Measurements from ENCODE around the gene FGF6. TPM values are rescaled to one million over a fixed set of nuclear protein-coding genes. Genes with fewer than 3 reads are reported as not detected.
"Not testable (repeated sequence)": the region's sequence is repeated elsewhere in the genome, so short reads cannot be mapped to it uniquely, and the experiment has no call there.

The FGF6 gene
- total RNA-seq, 2 experiments from 2014 or later = not detected

DNA sequence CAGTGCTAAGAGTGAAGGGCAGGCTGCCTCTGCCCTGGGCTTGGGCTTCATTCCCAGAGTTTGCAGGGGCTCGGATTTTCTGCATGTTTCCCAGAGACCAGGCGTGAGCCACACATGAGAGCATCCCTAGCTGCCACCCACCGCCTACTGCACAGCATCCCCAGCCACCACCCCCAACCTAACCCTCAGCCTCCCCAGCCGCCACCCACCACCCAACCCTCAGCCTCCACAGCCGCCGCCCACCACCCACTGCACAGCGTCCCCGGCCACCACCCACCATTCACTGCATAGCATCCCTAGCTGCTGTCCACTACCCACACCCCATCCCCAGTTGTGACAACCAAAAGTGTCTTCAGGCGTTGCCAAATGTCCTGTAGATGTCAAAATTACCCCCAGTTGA is 22.6 kb downstream of the FGF6 start:
- ChIA-PET POLR2A (no interaction called here), CTCF (interaction anchor here (0.6 to 1.3 kb wide), 5 partner anchors 9 to 335 kb away, joined by 3 read pairs; no protein-coding TSS in a partner anchor)

DNA sequence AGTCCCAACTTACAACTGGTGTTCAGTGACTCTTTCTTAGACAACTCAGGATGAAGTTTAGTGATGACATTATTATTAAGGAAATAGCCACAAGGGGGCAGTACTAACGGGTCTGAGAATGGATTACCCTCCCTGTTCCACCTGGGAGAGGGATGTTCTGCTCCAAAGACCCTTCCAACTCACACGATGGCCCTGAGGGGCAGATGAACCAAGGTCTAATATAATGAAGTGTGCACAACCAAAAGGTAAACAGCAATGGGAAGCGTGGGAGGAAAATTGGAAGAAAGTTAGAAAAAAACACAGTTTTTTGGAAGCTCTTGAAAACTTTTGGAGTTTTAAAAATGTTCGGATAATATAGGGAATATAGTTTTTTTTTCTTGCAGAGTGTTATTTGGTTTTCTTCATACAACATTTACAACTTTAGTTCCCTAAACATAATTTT is 24.0 kb downstream of the FGF6 start:
- POLR2A ChIA-PET = interaction anchor here (0.6 kb wide), 1 partner anchor 275 kb away, joined by 3 read pairs; no protein-coding TSS in a partner anchor

DNA sequence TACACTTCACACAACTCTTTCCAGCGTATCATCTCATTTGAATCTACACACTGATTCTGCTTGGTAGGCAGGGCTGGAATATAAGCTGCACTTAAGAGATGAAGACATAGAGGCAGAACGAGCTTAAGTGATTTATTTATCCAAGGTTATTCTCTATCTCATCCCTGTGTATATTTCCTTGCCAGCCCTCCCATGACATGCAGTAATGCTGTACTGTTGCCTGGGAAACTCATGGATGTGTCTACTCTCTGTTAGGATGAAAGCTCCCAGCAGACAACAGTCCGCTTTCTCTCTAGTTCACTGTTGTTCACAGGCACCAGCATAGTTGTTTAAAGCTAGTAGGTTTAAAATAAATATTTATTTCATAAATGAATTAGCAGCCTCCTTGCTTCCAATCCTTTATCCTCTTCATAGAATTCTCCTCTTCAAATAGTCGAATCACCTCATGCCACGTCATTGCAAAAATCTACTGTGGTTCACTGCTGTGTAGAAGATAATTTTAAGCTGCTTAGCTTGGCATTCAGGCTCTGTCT is 25.4 kb downstream of the FGF6 start:
- CTCF ChIA-PET = interaction anchor here (0.9 to 1.2 kb wide), 4 partner anchors 98 to 534 kb away, joined by 3 to 4 read pairs (median 4); no protein-coding TSS in a partner anchor
- POLR2A ChIA-PET = no interaction called here

More for the DNA sequence above, 24.0 kb downstream of the FGF6 start:
- CTCF ChIA-PET = interaction anchor here (0.6 to 1.2 kb wide), 5 partner anchors 10 to 127 kb away, joined by 3 to 4 read pairs (median 3); no protein-coding TSS in a partner anchor

DNA sequence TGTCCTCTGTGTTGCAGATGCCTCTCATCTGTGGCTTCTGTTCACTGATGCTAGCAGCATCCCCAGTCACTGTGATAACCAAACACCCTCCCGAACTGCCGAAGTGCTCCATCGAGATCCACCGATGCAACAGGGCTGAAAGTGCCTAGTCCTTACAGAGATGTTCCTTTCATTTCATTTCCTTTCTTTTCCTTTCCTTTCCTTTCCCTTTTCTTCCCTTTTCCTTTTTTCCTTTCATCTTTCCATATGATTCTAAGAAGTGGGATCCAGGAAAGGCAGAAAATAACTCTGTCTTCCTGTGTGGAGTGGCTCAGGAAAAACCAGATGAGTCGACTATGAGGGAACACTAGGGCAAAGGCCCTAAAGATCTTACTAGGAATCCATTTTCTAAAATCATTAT is 26.7 kb downstream of the FGF6 start:
- POLR2A ChIA-PET = no interaction called here
- CTCF ChIA-PET = no interaction called here

DNA sequence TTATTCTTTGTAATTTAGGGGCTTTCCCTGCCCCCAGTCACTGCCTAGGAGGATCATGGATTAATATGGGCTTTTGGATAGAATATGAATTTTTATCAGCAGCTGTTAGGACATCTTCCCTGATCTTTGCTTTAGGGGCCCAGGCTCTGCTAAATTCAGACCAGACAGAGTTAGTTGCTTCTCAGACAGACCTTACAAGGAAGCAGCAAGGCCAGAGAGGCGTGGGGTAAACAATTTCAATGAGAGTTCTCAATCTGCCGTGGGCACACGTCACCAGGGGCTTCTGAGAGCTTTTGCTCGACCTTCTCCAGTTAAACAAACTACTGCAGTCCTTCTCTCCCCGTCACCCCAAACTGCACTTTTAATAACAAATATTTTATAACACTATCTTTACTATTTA is 27.7 kb downstream of the FGF6 start:
- CTCF ChIA-PET = no interaction called here
- POLR2A ChIA-PET = no interaction called here

DNA sequence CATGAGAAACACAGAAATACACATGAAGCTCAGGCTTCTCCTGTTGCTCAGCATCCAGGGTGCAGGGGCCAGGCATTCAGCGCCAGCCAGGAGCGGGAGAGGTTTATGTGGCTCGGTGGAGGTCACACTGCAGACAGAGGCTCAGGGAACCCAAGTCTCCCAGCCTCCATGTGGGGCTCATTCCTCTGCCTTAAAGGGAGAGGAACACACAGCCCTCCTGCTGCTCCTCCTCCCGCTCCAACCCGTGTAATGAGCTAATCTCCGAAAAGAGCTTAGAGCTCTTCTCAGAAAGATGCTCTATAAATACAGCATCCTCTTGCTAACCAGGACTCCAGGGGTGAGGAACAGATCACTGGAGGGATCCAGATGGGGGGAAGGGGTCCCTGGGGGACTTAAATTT is 28.2 kb downstream of the FGF6 start:
- POLR2A ChIA-PET = no interaction called here
- CTCF ChIA-PET = no interaction called here

DNA sequence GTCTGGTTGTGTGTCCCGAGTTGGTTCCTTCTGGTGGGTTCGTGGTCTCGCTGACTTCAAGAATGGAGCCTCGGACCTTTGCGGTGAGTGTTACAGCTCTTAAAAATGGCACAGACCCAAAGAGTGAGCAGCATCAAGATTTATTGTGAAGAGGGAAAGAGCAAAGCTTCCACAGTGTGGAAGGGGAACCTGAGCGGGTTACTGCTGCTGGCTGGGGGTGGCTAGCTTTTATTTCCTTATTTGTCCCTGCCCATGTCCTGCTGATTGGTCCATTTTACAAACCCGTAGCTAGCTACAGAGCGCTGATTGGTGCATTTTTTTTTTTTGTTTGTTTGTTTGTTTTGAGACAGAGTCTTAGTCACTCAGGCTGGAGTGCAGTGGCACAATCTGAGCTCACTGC is 29.3 kb downstream of the FGF6 start:
- CTCF ChIA-PET = no interaction called here
- POLR2A ChIA-PET = no interaction called here

DNA sequence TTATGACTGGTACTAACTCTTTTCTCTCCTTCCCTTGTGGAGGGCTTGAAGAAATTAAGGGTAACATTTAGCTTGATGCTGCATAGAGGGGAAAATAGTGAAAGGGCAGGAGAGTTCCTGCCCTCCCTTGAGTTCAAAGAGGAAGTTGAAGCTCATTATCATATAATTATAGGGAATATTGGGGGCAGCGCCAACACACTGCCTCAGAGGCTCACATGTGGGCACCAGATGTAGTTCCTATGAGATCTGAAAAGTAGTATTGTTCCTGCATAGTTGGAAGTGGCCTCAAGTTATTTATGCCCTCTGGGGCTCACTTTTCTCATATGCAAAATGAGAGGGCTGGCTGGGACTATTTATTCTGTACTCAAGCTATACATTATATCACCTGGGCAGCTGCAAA is 33.1 kb downstream of the FGF6 start:
- ChIA-PET CTCF (no interaction called here), POLR2A (no interaction called here)

DNA sequence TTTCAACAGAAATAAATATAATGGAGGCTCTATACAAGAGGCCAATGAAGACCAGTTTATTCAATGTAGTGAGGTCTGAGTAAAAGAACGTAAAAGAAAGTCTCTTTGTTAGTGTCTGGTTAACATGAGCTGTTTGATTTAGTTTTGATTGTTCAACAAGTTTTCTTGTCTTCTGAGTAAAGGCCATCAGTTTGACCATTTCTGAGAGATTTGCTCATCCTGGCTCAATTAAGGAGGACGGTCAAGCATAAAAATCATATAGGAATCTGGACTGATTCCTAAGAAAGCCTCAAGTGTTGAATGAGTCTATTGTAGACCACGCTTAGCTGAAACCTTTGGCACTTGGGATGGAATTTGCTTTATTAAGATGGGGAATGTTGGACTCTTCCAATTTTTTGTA is 33.6 kb downstream of the FGF6 start:
- POLR2A ChIA-PET = no interaction called here
- CTCF ChIA-PET = interaction anchor here (0.5 kb wide), 1 partner anchor 297 kb away, joined by 3 read pairs; no protein-coding TSS in a partner anchor

DNA sequence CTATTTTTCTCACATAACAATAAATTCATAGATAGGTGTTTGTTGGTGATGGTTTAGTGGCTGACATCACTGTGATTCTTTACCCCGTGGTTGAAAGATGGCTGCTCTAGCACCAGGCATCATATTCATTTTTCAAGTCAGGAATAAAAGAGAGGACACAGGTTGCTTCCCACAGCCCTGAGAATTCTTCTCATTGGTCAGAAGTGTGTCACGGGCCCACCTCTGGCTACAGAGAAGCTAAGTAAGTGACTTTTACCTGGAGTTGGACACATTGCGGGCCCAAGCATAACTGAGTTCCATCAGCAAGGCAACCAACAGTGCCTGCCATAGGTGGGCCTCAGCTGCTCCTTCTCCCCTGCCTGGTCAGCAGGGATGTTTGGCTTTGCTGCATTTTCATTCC is 38.5 kb downstream of the FGF6 start:
- ChIA-PET POLR2A (no interaction called here), CTCF (no interaction called here)

DNA sequence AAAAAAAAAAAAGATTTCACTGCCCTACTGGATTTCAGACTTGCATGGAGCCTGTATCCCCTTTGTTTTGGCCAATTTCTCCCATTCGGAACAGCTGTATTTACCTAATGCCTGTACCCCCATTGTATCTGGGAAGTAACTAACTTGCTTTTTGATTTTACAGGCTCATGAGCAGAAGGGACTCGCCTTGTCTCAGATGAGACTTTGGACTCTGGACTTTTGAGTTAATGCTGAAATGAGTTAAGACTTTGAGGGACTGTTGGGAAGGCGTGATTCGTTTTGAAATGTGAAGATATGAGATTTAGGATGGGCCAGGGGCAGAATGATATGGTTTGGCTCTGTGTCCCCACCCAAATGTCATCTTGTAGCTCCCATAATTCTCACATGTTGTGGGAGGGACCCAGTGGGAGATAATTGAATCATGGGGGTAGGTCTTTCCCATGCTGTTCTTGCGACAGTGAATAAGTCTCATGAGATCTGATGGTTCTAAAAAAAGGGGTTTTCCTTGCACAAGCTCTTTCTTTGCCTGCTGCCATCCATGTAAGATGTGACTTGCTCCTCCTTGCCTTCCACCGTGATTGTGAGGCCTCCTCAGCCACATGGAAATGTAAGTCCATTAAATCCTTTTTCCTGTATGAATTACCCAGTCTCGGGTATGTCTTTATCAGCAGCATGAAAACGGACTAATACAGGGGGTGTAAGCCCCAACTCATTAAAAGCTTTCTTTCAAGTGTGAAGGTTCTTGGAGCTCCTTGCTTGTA is 40.6 kb downstream of the FGF6 start:
- POLR2A ChIA-PET = not testable (repeated sequence)
- CTCF ChIA-PET = interaction anchor here (1.0 kb wide), 1 partner anchor 22 kb away, joined by 5 read pairs; no protein-coding TSS in a partner anchor

DNA sequence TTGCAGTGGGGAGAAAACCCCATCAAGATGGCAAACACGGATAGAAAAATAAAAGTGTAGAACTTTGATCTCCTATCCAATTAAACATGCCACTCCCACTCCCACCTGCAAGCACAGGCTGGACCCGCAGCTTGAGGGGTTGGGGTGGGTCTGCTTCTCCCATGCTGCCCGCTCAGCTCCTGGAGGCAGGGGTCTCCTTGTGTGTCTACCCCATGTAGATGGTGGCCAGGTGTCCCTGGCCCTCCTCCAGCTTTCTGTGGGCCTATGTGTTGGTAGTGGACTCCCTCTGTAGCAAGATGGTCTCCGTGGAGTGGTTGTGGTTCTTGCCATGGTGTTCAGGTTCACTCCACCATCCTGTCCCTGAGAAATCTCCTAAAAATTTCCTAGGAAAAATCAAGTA is 42.6 kb downstream of the FGF6 start:
- ChIA-PET POLR2A (no interaction called here), CTCF (no interaction called here)

DNA sequence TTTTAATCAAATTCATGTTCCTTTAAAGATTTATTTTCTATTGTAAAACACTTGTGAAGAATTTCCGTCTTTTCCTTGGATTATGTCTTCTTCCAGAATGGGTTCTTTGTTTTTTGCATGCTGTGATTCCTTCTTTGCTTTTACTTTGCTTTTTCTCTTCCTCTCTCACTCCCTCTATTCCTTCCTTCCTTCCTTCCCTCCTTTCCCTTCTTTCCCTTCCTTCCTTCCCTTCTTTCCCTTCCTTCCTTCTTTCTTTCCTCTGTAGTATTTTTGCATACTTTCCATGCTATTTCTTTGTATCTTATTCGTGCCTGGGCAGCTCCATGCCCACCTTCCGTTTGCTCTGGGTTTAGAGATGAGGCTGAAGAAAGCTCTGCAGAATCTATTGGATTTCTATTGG is 44.5 kb downstream of the FGF6 start:
- ChIA-PET CTCF (no interaction called here), POLR2A (no interaction called here)

DNA sequence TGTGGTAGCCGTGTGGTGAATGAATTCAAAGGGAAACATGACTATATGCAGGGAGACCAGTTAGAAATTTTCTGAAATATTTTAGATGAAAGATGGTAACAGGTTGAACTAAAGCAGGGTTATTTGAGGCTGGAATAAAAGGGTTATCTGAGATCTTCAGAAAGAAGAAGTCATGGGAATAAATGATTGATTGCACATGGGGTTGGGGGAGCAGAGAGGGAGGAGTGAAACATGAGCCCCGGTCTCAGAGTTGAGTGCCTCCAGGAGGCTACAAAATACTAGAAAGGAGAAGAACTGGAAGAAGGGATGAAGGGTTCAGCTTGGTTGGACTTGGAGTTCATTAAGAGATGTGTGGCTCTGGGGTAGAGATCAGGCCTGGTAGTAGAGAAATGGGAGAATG is 49.8 kb downstream of the FGF6 start:
- ChIA-PET CTCF (no interaction called here), POLR2A (no interaction called here)

DNA sequence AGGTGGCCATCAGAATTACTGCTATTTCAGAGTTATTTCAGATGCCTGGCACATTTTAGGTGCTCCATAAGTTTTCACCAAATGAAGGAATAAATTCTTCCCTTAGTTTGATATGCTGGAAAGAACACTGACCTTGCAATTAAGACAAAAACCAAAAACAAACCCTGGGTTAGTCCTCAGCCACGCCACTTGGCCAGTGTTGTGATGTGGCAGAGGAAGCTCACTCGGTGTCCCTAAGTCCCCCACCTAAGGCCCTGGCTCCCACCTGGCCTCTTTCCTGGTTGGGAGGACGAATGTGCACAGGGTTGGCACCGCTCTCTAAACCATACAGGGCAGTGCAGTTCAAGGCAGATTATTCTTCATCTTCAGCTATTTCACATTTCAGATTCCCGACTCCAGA is 52.4 kb downstream of the FGF6 start:
- POLR2A ChIA-PET = no interaction called here
- CTCF ChIA-PET = no interaction called here

DNA sequence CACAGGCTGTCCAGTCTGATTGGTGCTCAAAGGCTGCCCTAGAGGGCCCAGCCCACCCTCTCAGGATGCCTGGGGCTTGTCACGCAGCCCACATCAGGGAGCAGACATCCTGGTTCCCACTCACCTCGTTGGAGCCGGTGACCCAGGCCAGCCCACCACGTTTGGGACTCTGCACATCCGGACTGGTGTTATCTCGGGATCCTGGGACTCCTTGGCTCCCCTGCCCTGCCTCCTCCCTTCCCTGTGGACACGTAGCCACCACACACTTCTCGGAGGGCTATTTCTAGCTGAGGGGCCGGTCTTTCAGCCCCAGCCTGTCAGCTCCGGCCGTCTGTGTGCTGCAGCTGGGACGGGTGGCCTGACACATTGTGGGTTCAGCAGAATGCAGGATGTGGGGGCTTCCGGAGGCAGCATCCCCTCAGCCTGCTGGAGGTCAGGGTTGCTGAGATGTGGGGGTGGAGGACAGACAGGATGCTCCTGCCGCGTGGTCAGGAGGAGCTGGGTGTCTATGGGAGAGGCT is 53.3 kb downstream of the FGF6 start:
- ChIA-PET CTCF (no interaction called here), POLR2A (no interaction called here)

DNA sequence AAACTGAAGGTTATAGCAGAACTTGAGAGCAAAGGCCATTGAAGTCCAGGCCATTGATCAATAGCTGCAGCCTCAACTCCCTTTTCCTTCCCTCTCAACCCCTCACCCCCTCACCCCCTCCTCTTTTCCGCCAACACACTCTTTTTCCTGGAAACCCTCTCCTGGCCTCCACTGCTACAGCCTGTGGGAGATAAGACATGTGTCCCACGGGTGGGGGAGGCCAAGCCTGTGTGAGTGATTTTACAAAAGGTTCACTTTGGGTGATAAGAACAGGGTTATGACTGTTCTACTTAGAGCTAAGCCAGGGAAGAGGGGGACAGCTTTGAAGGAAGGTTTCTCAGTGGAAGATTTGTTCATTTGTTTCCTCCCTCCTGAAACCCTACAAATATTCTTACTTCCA is 57.0 kb downstream of the FGF6 start:
- CTCF ChIA-PET = no interaction called here
- POLR2A ChIA-PET = no interaction called here

DNA sequence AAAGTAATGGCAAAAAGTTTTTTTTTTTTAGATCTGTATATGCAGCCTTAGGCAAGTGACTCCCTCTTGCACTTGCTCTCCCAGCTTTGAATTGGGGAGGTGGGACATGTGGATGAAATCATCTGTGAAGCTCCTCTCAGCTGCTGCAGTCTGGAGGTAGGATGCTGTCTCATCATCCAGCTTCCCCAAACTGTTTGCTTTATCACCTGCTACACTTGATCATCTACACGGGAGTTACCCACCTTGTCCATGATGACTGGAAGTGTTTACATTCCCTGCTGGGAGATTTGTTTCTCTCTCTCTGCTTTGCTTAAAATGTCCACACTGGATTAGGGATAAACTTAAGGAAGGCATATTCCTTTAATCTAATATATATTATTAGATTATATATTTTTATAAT is 57.6 kb downstream of the FGF6 start:
- CTCF ChIA-PET = no interaction called here
- POLR2A ChIA-PET = no interaction called here

DNA sequence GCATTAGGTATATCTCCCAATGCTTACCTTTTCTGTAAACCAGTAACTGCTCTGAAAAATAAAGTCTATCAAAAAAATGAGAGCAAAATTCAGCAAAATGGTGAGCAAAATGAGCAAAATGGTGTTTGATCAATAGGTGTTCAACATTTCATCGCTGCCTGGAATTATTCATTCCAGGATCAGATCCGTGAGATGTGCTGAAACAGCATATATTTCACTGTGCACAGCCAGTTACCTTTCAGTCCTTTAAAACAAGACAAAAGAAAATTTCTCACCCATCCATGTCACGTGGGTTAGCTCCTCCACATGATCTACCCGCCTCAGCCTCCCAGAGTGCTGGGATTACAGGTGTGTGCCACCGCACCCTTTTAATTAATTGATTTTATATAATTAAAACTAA is 58.0 kb downstream of the FGF6 start:
- ChIA-PET POLR2A (no interaction called here), CTCF (no interaction called here)

DNA sequence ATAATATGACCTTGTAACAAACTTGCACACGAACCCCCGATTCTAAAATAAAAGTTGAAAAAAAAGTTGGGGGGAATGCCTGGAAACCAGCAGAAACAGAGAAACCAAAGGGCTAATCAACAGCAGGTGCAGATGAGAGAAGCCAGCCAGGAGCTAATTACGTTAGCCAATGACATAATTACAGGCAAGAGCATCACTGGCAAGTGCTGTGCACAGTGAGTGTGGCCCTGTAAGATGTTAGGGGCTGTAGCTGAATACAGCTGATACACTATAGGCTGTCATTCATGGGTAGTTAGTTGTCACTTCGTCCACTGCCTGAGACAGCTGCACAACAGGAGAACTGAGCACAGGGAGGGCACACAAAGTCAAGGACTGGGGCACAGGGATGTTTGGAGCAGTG is 58.8 kb downstream of the FGF6 start:
- POLR2A ChIA-PET = no interaction called here

More for the DNA sequence above, 58.8 kb downstream of the FGF6 start:
- CTCF ChIA-PET = no interaction called here

All from activated CD8-positive, alpha-beta memory T cell treated with anti-CD3 and anti-CD28 coated beads for 36 hours (primary cell).